Glutamatergic neuron (in vitro differentiated cells): ENCODE results near the gene EXT2. TPM values are rescaled to one million over a fixed set of nuclear protein-coding genes. Genes with fewer than 3 reads are reported as not detected.

Experiments used
- DNase-seq: peaks from one replicate; pipeline ENCODE4 v3.0.0; 2022
- H3K27ac Mint-ChIP-seq: one replicate; pipeline ENCODE4 v1.8.0; 2020; ENCODE audit warnings: mild to moderate bottlenecking, mixed read lengths, inconsistent platforms; ENCODE audit not compliant: unreplicated experiment
- H3K27me3 Mint-ChIP-seq: one replicate; pipeline ENCODE4 v1.8.0; 2020; ENCODE audit warnings: mild to moderate bottlenecking, moderate library complexity, mixed read lengths, inconsistent platforms; ENCODE audit not compliant: unreplicated experiment
- H3K36me3 Mint-ChIP-seq: one replicate; pipeline ENCODE4 v1.8.0; 2020; ENCODE audit warnings: mild to moderate bottlenecking, mixed read lengths, inconsistent platforms; ENCODE audit not compliant: unreplicated experiment
- H3K4me1 Mint-ChIP-seq: one replicate; pipeline ENCODE4 v1.8.0; 2020; ENCODE audit warnings: mild to moderate bottlenecking, low read depth, mixed read lengths, inconsistent platforms; ENCODE audit not compliant: unreplicated experiment
- H3K4me3 Mint-ChIP-seq: one replicate; pipeline ENCODE4 v1.8.0; 2020; ENCODE audit warnings: mild to moderate bottlenecking, mixed read lengths, inconsistent platforms; ENCODE audit not compliant: unreplicated experiment
- H3K9me3 Mint-ChIP-seq: one replicate; pipeline ENCODE4 v1.8.0; 2020; ENCODE audit warnings: mild to moderate bottlenecking, moderate library complexity, mixed read lengths, inconsistent platforms; ENCODE audit not compliant: unreplicated experiment
- total RNA-seq: library from RNA; stranded (reverse); fragmentation: NEBNext Ultra II Directional; extraction: Animal tissue kit (Norgen Biotek cat#: 25700); gene quantifications from one replicate; pipeline ENCODE4 v1.2.1, GENCODE V29; 2021; ENCODE audit not compliant: unreplicated experiment
- TF ChIP-seq, protein P1 (sequence below): fragments of 200-600 bp; sonication (generic); IDR thresholded peaks from one replicate; pipeline ENCODE4 v1.5.0; 2021; ENCODE audit not compliant: partially characterized antibody, unreplicated experiment

The EXT2 gene
- total RNA-seq, 1 donor from 2014 or later, result 46.3 TPM

DNA sequence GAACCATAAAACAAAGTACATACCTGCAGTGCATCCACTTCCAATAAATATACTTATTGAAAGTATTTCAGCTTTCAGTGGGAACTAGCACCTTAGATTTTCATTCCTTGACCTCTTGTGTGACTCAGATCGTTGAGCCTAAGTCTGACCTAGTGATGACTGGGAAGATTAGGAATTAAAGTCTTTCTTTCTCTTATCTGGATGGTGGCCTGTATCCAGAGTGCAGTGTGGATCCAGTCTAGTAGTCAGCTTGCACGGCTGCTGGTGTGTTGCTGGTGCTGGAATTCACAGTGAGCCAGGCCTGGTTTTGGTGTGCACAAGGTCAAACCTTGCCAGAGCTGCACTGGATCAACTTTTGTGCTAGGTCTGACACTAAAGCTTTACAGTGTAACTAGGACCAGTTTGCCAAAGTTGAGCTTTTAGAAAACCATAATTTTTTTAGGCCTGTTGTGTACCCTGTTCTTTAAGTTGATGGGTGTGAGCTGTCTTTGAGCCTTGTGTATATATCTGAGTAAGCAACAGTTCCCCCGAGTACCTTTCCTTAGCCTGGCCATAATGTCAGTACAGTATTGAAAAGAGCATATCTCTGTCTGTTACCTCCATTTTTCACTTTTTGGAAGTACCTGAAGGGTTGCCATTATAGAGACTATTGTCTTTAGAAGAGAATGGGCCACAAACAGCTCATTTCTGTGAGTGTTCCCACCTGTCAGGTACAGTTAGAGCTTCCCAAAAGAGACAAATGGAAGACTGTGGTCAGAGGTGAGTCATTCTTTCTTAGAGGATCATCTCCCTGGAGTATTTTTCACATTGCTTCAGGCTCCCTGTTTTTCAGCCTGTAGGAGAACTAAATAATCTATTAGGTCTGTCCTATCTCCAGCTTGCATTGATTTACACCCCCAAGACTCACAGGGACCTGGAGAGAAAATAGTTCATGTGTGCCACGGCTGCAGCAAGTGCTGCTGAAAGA, 124.6 kb downstream of the EXT2 start:
- Mint-ChIP-seq H3K27me3 (peaks cover 2% of the 10 kb centered on the region), H3K9me3 (no peaks in the 10 kb centered on the region), H3K27ac (no peak overlapping the region), H3K36me3 (no peaks in the 10 kb centered on the region), H3K4me1 (peaks cover 8% of the 10 kb centered on the region), H3K4me3 (no peak overlapping the region)
- DNase-seq, result no peak
- TF ChIP-seq, protein P1, sequence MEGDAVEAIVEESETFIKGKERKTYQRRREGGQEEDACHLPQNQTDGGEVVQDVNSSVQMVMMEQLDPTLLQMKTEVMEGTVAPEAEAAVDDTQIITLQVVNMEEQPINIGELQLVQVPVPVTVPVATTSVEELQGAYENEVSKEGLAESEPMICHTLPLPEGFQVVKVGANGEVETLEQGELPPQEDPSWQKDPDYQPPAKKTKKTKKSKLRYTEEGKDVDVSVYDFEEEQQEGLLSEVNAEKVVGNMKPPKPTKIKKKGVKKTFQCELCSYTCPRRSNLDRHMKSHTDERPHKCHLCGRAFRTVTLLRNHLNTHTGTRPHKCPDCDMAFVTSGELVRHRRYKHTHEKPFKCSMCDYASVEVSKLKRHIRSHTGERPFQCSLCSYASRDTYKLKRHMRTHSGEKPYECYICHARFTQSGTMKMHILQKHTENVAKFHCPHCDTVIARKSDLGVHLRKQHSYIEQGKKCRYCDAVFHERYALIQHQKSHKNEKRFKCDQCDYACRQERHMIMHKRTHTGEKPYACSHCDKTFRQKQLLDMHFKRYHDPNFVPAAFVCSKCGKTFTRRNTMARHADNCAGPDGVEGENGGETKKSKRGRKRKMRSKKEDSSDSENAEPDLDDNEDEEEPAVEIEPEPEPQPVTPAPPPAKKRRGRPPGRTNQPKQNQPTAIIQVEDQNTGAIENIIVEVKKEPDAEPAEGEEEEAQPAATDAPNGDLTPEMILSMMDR, result no peak

- Mint-ChIP-seq H3K4me1 (peaks cover 15% of the 10 kb centered on the region), H3K36me3 (no peaks in the 10 kb centered on the region), H3K27me3 (peaks cover 2% of the 10 kb centered on the region), H3K9me3 (no peaks in the 10 kb centered on the region), H3K27ac (no peak overlapping the region), H3K4me3 (no peak overlapping the region)
- no peak for DNase-seq
- TF ChIP-seq, protein P1, result no peak
These were observed 126.0 kb downstream of the EXT2 start for GRCh38 chr11:44221456-44221855.

DNA sequence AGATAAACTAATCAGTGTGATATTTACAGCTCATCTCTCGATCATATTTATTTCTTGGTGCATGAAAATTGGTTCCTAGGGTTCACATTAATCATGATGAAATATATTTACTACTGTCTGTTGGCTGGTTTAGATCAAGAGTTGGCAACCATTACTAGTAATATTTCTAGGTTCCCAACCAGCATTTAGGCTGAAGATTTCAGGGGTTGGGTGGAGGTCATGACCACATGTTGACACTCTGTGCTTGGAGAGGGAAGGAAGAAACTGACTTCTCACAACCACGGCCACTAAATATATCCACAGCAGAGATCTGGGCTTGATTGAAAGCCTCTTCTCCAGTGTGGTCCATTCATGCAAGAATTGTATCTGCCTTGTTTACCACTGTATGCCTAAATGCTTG, 126.5 kb downstream of the EXT2 start:
- DNase-seq, result no peak
- Mint-ChIP-seq H3K4me3 (no peak overlapping the region), H3K36me3 (no peaks in the 10 kb centered on the region), H3K9me3 (no peaks in the 10 kb centered on the region), H3K27me3 (peaks cover 2% of the 10 kb centered on the region), H3K4me1 (peaks cover 20% of the 10 kb centered on the region), H3K27ac (no peak overlapping the region)
- TF ChIP-seq, protein P1, result no peak

- no peaks in the 10 kb centered on the region for H3K9me3 Mint-ChIP-seq
- TF ChIP-seq, protein P1, result no peak
- DNase-seq, result no peak
- no peak overlapping the region for H3K4me3 Mint-ChIP-seq
- H3K27ac Mint-ChIP-seq, result no peak overlapping the region
- no peaks in the 10 kb centered on the region for H3K36me3 Mint-ChIP-seq
- H3K27me3 Mint-ChIP-seq, result peaks cover under 1% of the 10 kb centered on the region
- peaks cover 23% of the 10 kb centered on the region for H3K4me1 Mint-ChIP-seq
These were observed 127.8 kb downstream of the EXT2 start for GRCh38 chr11:44223238-44223637.

DNA sequence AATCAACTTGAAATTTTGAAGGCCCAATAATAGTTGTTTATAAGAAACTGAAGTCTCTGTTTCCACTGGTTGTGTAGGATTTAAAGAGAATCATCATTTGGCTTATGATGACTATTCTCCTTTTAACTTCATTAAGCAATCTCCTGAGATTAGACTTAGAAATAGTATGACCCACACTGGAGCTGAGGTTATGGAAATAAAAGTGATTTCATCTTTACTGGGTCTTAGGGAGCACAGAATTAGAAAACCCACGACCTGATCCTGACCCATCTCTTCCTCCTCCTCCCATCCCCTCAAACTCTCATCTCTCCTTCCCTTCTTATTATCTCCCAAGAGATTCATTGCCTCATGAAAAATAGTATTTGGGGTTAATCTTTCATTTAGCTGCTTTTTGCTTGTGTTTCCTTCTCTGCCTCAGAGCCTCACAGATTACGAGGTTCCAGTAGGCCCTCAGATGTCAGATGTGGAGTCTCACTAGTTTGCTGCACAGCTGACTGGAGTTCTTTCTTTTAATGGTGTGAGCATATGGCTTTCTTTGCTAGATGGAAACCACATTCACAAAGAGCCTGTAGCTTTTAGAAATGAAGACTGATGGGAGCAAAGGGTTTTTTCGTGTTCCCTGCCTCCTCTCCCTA, 129.5 kb downstream of the EXT2 start:
- TF ChIP-seq, protein P1, result no peak
- Mint-ChIP-seq H3K27me3 (no peaks in the 10 kb centered on the region), H3K4me3 (peak overlapping the region; percentile 52), H3K9me3 (no peaks in the 10 kb centered on the region), H3K4me1 (peaks cover 23% of the 10 kb centered on the region), H3K27ac (peak overlapping the region; percentile 85), H3K36me3 (no peaks in the 10 kb centered on the region)
- DNase-seq, result no peak
